Midbrain (tissue), 1 donor: ENCODE results near the gene PRLH.
"Not testable (repeated sequence)": the region's sequence is repeated elsewhere in the genome, so short reads cannot be mapped to it uniquely, and the experiment has no call there.

Source experiments
- DNase-seq: peaks from one replicate; lab custom pipeline; 2025; lab: John Stamatoyannopoulos, UW

PRLH gene

DNA sequence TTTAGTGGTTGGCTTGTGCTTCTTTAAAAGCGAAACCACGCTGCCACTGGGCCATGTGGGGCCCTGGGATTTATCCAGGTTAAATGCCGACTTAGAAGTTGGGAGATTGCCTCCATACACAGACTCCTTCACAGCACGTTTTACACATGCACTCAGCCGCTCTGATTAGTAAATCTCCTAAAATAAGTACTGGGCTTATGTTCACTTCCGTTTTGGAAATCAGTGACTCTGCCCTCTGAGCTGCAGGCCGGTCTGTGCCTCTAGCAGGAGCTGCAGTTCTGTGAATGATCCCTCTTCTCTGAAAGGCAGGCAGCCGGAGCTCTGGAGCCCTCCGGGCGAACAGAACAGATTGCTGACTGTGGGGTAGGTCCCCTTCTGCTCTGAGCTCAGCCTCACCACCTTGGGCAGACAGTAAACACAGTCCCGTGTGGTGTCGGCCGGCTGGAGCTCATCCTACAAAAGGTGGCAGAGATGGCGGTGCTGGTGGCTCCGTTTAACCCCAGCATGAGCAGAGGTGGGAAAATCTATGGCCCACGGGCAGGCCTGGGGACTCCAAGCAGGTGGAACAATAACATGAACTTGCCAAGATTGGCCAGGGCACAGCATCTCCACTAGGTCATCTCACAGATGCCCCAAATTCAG lies 34.0 kb downstream of the PRLH start:
- no peak for DNase-seq

DNA sequence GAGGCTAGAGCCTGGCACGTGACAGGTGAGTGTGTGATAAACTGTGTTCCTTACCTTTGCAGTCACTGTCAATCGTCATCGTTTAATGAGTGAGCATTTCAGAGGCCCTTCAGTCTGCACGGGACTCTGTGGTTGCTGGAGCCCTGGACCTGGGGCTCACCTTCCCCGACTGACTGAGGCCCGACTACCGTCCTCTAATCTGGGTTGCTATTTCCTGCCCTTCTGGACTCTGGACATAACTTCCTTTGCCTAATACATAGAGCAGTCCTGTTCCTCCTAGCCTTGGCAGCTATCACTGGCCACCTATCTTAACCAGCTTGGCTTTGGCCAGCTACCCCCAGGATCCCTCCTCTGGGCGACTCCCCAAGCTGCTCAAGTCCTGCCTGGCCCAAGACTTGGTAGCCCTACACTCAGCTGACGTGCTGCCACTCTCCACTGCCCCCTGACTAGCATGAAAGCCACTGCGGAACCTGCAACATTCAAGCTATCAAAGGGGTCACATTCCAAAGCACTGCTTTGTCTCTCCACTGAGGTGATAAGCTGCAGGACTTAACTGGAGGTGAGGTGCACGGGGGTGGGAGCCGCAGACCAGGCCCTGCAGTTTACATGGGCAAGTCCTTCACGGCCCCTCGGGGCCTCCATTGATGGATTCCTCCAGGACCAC lies 35.2 kb downstream of the PRLH start:
- no peak for DNase-seq

DNA sequence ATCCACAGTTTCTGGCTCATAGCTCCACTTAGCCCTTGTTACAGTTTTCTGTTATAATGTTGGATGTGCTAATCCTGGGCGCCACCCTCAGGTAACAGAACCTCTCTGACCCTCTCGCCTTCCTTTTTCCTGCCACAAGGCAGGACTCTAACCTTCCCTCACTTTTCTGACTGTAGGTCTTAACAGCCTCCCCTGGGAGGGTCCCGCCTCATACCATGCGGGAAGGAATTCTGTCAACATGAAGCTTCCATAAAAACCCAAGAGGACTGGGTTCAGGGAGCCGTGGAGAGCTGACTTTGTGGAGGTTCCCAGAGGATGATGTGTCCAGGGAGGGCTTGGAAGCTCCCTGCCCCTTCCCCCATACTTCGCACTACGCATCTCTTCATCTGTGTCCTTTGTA lies 36.0 kb downstream of the PRLH start:
- no peak for DNase-seq

- DNase-seq = no peak
Observed at GRCh38 chr2:237603049-237603717, 36.8 kb downstream of the PRLH start.

- DNase-seq = peak; percentile 34
Observed at GRCh38 chr2:237603718-237604362, 37.5 kb downstream of the PRLH start.

GRCh38 chr2:237604391-237604790 lies 38.0 kb downstream of the PRLH start:
- no peak for DNase-seq

GRCh38 chr2:237604960-237605359 lies 38.6 kb downstream of the PRLH start:
- DNase-seq = no peak

GRCh38 chr2:237606522-237606921 lies 40.1 kb downstream of the PRLH start:
- not testable (repeated sequence) for DNase-seq

DNA sequence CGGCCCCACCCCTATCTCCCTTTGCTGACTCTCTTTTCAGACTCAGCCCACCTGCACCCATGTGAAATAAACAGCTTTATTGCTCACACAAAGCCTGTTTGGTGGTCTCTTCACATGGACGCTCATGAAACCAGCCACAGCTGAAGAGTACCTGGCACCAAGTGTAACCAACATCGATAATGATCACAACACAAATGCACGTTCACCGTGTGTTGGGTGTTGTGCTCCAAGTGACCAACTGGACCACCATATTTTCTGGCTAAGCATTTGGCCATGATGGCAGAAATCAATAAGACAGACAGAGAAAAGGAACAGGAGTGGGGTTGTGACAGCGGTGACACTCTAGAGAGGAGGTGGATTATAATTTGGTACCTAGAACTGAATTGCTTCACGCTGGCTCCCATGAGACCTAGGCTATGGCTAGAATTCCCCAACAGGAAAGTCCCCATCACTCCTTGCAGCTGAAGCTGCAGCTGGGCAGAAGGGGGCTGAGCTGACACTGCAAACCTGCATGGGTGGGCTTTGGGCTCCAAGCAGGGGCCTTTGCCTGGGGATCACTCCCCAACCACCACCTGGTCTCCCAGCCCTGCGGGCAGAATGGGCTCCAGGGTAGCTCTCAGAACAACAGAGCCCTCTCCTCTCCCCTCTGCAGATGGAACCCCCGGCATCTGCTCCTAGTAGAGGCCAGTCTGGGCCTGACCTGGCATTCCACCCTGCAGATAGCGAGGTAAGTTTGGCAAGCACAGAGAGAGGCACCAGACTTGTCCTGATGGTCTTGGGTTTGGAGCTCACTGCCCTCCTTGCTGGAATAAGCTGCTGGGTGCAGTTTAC lies 46.4 kb downstream of the PRLH start:
- no peak for DNase-seq

DNA sequence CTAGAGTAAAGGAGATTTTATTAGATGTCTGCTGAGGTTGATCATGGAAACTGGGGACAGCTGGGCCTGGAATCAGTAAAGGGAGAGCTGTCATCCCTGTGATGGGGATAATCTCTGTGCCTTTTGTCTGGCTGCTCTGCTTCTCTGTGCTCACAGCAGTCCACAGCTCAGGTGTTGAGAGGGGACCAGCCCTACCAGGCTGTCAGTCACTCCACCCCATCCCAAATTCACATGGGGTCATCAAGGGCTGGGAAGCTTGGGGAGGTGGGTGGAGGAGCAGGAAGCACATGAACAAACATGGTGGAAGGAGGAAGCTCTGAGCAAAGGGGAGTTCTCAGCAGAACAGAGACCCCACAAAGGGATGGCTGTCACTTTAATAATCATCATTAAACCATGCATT lies 47.3 kb downstream of the PRLH start:
- DNase-seq = no peak

- DNase-seq = no peak
Observed at GRCh38 chr2:237614151-237614720, 47.9 kb downstream of the PRLH start.

DNA sequence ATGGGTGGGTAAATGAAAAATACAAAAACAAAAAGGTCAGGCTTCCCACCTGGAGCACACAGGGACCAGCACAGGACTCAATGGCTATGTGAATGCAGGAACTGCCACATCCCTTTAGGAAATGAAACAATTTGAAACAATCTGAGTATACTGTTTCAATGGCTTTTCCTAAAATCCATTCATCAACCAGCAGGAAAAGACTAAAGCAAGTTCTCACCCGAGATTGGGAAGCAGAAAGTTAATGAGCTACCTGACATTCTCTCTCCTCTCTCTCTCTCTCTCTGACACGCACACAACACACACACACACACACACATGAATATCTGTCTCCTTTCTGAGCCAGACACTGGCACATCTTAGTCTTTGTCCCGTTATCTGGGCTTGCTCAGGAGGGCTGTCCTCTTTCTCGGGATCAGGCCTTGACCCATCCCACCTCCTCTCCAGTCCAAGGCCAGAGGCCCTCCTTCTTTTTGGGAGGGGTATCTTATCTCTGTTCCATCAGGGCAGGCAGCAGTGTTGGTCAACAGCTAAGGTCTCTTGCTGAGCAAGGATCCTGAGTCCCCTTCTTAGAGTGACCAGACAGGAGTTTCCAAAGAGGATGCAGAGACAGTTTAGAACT lies 49.4 kb downstream of the PRLH start:
- DNase-seq = no peak

DNA sequence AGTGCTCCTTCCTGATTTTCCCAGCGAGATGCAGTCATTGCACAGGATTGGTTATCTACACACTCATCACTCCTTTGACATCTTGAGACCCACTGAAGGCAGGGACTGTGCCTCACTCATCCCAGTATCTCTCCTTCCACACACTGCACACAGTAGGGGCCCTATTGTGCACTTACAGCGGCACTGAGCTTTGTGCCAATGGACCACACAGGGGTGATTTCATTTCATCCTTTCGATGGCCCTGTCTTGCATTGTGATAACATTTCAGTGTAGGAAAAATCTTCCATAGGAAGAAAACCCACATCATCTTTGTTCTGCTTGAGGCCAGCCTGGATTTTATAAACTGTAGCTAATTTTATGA lies 50.0 kb downstream of the PRLH start:
- DNase-seq = no peak
